NOMO-1 treated with dmso at 0.1 percent for 144 hours (cell line): ENCODE results near the gene SLC44A3.

ENCODE experiments used
- DNase-seq: peaks from one replicate; lab custom pipeline; 2025; ENCODE audit not compliant: unreplicated experiment; lab: John Stamatoyannopoulos, UW

Gene SLC44A3

DNA sequence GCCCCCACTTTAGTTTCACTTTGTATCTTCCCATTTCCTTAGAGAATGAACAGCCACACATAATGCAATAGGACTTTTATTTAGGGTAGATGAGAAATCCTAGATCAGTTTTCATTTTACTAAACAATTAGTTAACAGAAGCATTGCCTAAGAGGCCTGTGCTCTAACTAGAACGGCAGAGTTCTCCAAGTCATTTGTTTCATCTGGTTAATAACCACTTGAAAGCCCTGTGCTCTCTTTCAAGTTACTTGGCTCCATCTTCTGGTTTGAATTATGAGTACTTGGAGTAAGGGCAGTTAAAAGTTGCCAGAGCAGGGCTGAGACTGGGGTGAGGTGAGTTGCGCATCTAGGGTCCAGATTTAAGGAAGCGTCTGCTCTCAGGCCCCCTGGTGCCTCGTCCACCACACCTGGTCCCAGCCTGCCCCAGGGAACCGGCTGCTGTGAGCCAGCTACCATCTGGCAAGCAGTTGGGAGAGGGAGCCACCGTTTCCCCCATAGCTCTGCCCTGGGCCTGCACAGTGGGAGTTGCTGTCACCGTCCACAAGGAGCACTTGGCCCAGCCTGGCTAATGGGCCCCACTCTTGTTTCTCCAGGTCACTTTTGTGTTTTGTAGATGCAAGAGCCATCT, 18.1 kb upstream of the SLC44A3 start:
- DNase-seq, result peak; percentile 68

DNA sequence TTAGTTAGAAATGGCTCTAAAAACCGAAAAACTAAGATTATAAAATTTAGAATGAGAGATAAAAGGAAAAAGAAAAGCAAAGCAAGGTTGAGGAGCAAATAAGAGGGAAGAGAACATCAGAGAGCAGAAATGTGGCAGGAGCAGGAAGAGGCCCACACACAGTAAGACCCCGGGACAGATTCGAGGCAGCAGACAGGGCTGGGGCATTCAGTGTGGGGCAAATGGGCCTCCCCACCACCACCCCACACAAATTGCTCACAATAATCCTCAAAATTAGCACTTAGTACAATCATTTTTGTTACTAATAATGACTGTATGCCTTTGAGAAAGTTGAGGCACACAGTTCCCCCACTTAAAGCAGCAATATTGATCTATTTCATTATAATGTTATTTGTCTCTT, 17.1 kb upstream of the SLC44A3 start:
- no peak for DNase-seq

DNA sequence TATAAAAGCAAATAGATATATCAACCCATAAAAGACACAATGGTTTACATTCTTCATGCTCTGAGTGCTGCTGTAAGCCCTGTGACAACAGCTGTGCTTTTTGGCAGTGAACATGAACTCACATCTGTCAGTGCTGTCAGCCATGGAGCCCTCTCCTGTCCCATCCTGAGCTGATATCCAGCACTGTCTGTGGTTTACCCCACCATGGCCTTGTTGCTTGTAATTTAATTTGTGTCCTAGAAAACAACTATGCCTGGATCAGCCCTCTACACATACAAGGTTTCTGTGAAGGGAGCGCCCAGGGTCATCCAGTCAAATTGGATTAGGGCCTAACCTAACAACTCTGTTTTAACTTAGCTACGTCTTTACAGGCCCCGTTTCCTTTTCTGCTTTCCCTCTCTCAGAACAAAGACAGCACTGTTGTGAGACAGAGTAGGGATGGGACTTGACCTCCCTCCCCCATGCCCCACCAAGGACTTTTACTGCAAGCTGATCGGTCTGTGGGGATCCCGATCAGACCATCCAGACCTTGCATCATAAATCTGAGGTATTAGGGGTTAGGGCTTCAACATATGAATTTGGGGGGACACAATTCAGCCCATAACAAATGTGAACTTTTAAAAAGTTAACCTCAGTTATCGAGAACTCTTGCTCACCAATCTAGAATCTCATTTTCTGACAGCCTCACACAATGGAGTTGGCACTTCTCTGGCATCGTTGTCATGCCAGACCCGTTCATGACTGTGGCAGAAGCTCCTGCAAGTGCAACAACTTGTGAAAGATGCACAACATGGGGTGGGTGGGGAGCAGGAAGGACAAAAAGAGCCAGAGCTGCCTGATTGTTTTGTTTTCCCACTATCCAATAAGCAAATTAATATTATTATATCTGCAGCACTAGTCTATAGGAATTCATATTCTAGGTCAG, 16.4 kb upstream of the SLC44A3 start:
- DNase-seq, result no peak

DNA sequence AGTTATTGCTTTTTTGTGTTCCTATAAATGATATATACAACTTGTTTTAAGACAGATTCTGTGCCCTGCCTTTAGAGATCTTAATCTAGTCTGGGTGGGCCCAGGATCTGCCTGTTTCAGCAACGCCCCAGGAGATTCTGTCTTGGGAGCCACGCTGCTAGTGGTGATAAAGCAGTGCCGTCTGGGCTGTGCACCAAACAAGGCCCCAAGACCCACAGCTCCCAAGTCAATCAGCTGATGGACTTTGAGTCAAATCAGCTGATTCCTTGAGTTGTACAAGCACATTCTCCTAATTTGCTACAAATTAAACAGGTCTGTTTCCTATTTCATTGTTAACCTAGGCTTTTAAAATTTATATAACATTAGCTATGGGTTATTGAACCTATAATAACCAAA, 15.7 kb upstream of the SLC44A3 start:
- DNase-seq, result no peak

DNA sequence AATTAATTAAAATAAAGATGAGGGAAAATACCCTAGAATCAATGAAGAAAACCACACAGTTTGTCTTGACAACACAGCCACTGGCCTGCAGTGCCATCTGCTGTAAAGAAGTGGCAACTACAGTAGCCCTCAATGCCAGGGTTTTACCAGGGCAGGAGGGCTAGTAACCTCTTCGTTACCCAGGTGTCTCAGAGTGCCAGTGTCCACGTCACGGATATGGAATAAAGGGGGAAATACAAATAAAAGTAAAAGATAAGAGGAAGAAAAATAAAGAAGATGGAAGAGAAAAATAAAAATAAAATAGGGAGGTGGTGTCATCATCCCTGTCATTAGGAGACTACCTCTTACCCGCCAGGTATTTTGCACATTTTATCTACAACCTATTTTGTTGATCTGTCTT, 14.2 kb upstream of the SLC44A3 start:
- DNase-seq, result no peak

DNA sequence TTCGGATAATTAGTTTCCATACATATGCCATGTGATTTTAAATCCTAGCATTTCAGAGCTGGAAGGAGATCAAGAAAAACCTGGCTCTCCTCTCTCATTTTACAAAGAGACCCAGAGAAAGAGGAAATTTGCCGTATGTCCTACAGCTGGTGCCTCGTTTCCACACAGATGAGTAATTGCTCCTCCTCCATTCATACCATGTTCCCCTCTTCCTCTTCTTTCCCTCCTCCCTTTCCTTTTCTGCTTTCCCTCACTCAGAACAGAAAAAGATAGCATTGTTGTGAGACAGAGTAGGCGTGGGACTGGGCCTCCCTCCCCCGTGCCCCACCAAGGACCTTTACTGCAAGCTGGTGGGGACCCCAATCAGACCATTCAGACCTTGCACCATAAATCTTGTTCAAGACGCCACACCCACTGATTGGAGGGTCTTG, 13.7 kb upstream of the SLC44A3 start:
- DNase-seq, result peak; percentile 28

DNA sequence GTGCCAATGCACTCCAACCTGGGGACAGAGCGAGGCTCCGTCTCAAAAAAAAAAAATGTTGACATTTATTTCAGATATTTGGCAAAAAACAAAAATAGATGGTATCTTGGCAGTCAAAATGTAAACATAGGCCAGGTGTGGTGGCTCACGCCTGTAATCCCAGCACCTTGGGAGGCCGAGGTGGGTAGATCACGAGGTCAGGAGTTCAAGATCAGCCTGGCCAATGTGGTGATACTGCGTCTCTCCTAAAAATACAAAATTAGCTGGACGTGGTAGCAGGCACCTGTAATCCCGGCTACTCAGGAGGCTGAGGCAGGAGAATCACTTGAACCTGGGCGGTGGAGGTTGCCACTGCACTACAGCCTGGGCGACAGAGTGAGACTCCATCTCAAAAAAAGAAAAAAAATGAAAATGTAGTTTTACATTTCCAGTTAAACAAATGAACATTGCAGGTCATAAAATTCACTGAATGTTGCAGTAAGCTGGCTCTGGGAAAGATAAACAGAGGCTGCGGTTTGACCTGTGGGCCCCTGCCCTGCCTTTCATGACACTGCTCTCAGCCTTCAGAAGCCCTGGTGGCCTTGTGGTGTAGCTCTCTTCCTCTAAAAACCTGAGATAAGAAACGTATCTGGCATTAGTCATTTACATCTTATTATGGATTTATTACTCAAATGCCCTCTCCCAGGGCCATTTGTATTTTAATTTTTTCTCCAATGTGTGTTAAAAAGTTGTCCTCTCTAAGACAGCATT, 12.2 kb upstream of the SLC44A3 start:
- peak; percentile 53 for DNase-seq

DNA sequence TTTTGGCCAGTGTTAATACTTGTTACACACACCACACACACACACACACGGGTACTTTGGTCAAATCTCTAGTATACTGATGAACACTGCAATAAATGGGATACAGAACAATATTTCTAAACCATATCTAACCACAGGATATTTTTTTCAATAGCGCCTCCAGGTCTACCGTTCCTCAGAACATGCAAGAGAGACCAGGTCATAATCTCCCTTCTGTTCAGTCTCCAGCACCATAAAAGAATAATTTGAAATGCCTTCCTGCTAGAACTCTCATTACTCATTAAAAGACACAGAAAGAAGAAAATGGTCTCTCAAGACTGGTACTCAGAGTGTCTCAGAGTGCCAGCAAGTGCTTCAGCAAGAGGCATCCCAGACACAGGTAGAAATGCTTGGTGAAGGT, 11.5 kb upstream of the SLC44A3 start:
- DNase-seq, result no peak

DNA sequence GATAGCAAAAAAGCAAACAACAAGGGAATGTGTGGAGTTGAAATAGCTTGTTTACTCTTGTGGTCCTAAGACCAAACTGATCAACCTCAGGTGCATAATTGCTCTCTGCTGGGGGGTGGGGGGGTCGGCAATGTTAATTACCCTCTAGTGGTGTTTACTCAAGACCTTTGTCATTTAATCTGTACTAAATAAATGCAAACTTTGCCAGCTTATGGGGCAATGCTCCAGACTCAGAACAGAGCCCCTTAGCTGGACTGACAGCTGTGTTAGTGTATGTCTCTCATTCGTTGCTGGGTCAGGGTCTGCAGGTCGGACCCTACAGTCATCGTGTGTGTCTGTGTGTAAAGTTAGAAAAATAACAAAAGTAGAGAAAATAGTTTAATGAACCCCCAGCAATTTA, 7.2 kb upstream of the SLC44A3 start:
- no peak for DNase-seq

DNA sequence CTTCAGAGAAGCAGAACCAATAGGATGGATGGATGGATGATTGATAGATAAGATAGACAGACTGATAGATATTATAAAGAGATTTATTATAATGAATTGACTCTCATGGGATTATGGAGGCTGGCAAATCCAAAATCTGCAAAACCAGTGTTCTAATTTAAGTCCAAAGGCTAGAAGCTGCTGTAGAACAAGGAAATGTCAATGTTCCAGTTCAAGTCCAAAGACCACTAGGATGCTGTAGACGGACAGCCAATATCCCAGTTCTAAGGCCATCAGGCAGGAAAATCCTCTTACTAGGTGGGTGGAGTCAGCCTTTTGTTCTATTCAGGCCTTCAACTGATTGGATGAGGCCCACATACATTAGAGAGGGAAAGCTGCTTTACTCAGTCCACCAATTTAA, 4.1 kb upstream of the SLC44A3 start:
- no peak for DNase-seq

DNA sequence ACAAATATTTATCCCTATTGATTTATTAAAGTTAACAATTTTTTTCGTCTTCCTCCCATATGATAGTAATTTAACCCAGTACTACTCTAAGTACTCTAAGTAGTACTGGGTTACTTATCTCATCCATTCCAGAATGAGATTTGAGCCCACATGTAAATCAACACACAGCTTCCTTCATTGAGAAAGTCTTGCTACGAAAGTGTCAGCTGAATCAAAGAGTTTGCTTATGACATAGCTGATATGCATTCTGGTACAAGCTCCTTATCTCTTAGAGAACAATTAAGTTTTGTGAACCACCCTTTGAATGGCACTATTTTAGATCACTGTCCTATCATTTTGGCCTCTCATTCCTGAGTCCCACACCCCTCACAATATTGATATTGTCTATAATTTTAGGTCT, 2.4 kb upstream of the SLC44A3 start:
- no peak for DNase-seq

DNA sequence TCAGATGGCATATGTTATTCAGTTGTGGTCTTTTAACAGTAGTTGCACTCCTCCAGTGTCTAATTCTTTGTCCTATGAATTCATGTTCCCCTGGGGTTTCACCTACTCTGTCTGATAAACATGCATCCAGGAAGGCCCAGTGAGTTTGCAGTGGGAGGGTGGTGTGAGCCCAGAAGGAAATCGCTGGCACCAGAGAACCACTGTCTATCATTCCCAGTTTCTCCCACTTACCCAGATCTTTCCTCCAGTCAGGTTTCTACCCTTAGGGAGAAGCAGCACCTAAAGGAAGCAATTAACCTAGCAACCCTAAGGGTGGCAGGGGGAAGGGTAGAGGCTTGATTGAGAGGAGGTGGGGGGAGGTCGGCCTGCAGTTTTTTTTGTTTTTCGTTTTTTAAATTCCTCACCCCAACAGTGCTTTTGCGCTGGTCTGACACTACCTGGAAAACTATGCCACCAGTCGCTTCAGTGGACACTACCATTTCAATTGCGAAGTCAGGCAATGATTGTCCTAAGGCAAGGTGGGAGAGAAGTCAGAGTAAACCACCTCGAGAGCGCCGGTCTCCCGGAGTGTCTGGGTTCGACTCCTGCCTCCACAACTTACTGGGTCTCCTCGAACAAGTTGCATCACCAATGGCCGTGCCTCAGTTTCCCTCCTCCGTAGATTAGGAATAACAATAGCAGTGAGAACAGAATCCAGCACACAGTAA, 766 bp upstream of the SLC44A3 start:
- DNase-seq, result no peak

DNA sequence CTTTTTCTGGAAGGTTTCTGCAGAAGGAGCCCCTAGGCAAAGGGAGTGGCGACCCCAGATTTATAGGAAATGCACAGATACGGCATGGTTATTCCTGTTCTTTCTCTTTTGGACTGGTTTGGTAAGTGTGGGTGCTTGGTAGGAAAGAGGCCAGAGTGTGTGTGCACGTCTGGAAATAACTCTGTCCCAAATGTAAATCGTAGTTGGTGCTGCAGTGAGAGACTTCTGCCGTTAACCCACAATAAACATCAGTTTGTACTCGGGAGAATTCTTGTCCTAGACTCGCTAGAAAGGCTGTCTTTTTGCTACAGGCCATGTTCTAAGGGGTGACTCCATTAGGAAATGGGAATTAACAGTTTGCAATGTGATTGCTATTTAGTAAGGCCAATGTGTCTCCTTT, 779 bp downstream of the SLC44A3 start:
- no peak for DNase-seq

DNA sequence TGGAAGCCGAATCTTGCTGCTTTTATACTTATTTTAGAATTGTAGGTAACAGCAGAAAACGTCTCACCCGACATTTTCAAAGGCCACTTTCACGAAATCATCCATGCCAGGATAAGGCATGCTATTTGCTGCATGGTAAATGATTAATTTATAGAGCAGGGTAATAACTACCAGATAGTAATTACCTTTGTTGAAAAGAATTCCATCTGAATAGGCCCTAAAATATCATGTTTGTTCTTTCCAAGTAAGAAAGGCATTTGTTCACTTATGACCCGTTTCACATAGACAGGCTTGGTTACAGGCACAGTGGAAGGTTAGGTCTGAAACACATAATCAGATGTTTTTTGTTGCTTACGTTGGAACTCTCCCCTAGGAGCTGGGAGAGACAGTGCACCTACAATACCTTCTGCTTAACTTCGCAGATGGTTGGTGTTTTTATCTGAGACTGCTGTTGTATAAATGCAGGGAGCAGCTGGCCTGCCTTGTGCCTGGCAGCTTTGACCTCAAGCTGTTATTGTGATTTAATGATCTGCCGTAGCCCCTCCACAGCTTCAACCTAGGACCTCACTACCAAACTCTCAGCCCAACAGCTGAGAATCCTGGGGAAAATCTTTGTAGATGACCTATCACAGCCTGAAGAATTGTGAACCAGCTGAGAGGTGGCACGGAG, 1.6 kb downstream of the SLC44A3 start:
- no peak for DNase-seq

DNA sequence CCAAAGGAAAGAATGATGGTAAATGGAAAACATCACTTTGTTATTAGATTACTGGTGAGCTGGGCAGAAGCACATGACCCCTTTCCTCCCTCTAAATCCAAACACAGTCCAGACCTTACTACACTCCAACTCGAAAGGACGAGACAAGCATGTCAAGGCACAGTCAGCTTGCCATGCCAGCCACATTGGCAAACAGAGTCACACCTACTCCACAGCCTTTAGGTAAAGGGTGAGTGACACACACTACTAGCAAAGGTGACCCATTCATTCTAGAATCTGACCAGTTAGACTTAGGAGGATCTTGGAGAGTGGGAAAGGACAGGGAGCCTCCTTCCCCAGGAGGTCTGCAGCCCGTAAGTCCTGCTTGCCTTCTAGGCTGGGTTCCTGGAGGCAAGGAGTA, 3.0 kb downstream of the SLC44A3 start:
- no peak for DNase-seq

DNA sequence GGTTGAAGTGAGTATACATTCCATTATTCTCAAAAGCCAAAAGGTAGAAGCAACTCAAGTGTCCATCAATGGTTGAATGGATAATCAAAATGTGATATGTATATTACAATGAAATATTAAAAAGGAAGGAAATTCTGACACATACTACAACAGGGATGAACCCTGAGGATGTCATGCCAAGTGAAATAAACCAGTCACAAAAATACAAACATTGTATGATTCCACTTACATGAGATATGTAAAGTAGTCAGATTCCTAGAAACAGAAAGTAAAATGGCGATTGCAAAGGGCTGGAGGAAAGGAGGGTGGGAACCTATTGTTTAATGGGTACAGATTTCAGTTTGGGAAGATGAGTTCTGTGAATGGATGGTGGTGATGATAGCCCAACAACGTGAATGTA, 5.8 kb downstream of the SLC44A3 start:
- DNase-seq, result no peak

DNA sequence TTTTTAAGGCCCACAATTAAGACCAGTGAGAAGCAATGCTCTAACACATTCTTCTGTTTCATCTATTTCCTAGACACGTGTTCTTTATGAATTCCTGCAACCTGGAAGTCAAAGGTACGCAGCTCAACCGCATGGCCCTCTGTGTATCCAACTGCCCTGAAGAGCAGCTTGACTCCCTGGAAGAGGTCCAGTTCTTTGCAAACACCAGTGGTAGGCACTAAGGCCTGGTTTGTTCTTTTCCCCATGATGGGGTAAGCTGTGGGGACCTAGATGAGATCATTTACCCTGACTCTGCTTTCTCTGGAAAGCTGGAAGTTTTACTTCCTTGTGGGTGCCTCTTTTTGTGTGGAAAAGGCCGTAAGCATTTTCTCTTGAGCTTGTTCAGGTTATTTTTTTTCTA, 7.3 kb downstream of the SLC44A3 start:
- no peak for DNase-seq

DNA sequence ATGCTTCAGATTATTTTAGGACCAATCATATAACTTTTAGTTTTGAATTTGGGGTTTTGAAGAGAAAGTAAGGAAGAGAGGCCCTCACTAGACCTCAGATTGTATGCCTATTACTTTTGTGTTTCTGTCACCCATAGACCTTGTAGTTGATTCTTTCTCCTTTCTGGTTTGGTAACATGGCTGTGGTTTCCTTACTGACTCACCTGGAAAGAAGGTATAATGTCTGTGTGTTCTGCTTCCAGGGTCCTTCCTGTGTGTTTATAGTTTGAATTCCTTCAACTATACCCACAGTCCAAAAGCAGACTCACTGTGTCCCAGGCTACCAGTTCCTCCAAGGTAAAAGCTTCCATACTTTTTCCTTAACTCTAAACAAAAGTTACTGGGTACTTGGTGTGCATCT, 8.1 kb downstream of the SLC44A3 start:
- DNase-seq, result no peak

DNA sequence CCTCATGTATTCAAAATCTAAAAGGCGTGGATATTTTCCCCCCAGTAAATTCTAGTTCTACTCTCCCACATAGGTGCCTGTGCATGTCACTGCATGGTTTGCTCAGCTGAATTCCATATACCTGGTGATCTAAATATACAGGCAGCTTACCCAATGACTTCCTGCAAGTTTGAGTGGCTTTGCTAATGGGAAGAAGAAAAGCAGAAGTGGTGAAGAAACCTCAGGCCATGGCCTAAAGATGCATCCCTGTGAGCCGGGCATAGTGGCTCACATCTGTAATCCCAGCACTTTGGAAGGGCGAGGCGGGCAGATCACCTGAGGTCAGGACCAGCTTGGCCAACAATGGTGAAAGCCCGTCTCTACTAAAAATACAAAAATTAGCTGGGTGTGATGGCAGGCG, 11.5 kb downstream of the SLC44A3 start:
- DNase-seq, result peak; percentile 53

DNA sequence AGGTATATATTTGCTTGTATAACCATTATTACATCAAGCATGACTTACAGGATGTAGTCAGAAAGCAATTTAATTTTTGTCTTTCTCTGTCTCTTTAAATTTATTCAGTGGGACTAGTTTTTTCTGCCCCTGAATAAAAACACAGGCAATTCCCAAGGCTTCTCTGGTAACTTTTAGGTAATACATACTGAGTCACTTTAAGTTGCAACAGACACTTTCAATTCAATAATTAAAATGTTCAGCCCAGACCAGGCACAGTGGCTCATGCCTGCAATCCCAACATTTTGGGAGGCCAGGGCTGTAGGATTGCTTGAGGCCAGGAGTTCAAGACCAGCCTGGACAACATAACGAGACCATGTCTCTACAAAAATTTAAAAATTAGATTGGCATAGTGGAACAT, 12.3 kb downstream of the SLC44A3 start:
- no peak for DNase-seq
